Activated CD4-positive, alpha-beta T cell treated with anti-CD3 and anti-CD28 coated beads for 1 hour (primary cell): ENCODE data around the gene GYS1.
A peak's percentile ranks its signal among the peaks of the same experiment; 100 is the strongest.

ENCODE experiments used
- DNase-seq: peaks from one replicate; pipeline ENCODE4 v3.0.0-alpha.2; 2020

GYS1 gene

GRCh38 chr19:48988286-48988685 is 4.8 kb downstream of the GYS1 start:
- DNase-seq = no peak

DNA sequence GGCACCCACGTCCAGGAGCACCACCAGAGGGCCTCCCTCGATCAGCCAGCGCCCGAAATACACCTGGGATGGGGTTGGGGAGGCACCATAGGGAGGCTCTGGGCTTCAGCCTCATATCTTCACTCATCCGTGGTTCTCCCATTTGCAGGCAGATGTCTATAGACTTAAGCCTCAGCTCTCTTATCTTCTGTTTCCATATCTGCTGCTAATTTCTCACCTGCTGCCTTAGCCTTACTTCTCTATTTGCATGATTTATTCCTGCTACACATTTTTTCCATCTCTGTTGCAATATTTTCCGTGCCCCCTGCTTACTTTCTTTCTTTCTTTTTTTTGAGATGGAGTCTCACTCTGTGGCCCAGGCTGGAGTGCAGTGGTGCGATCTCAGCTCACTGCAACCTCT is 5.8 kb downstream of the GYS1 start:
- no peak for DNase-seq

DNA sequence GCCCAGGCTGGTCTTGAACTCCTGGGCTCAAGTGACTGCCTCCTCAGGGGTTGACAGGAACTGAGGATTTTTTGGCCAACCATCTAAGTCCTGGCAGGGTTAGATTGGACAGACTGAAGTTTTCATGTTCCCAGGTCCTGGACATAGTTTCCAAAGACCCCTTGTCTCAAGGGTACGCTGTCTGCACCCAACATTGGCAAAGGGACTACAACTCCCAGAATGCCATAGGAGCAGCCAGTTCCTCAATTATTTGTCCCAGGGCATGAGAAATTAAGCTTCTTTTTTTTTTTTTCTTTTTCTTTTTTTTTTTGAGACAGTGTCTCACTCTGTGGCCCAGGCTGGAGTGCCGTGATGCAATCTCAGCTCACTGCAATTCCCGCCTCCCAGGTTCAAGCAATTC is 6.9 kb downstream of the GYS1 start:
- no peak for DNase-seq

DNA sequence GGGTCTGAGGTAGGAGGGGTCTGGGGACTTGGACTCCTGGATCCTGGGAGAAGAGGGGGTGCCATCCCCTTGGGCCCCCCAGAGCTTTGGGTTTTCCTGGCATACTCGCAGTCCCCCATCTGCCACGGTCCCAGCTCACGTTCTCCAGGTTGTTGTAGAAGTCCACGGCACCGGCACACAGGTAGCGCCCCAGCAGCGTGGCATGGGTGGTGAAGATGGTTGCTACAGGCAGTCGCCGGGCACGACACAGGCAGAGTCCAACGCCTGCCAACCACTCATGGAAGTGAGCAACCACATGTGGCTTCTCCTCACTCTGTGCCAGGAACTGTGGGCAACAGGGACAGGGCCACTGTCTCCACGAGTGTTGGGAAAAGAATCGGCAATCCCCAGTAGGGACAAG is 7.4 kb downstream of the GYS1 start:
- no peak for DNase-seq

DNA sequence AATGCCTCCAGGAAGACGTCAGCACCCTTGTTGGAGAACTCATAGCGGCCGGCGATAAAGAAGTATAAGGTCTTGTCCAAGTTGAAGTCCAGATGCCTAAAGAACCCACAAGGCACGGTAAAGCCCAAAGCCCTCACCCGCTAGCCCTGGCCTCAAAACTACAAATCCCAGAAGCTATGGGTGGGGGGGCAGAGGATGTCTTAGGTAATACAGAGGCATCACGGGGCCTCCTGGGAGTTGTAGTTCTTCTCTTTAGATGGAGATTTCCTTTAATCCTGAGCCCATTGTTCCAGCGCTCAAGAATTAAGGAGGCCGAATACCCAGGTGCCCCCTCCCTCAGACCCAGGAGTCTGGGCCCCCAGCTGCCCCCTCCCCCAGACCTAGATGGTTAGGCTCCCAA is 10.8 kb downstream of the GYS1 start:
- DNase-seq = no peak

GRCh38 chr19:48977061-48977460 is 16.0 kb downstream of the GYS1 start:
- DNase-seq = no peak

GRCh38 chr19:48975947-48976847 is 16.9 kb downstream of the GYS1 start:
- no peak for DNase-seq

- peak; percentile 70 for DNase-seq
Observed at GRCh38 chr19:48970923-48971395, 22.1 kb downstream of the GYS1 start.

DNA sequence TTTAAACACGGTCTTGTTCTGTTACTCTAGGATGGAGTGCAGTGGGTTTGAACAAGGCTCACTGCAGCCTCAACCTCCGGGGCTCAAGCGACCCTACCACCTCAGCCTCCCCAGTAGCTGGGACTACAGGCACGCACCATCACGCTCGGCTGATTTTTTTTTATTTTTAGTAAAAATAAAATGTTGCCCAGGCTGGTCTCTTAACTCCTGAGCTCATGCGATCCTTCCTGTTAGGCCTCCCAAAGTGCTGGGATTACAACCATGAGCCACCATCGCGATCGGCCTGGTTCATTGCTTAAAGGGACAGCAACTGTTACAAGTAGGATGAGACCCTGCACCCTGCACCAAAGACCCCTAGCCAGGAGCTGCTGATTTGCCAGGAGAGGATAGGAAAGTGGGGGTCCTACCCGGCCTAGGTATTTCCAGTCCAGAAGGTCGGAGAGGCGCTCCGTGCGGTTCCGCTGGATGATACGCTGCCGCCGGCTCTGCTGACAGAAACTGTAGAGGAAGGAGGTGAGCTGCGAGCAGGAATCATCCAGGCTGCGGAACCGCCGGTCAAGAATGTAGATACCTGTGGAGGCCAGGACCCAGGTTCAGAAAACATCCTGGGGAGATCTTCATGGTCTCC is 22.9 kb downstream of the GYS1 start:
- DNase-seq = no peak

GRCh38 chr19:48969276-48970138 is 23.6 kb downstream of the GYS1 start:
- DNase-seq = no peak

GRCh38 chr19:48968813-48969218 is 24.3 kb downstream of the GYS1 start:
- no peak for DNase-seq

GRCh38 chr19:48968179-48968661 is 24.9 kb downstream of the GYS1 start:
- no peak for DNase-seq

- DNase-seq = no peak
Observed at GRCh38 chr19:48967346-48968178, 25.5 kb downstream of the GYS1 start.

GRCh38 chr19:48966541-48967345 is 26.4 kb downstream of the GYS1 start:
- no peak for DNase-seq

DNA sequence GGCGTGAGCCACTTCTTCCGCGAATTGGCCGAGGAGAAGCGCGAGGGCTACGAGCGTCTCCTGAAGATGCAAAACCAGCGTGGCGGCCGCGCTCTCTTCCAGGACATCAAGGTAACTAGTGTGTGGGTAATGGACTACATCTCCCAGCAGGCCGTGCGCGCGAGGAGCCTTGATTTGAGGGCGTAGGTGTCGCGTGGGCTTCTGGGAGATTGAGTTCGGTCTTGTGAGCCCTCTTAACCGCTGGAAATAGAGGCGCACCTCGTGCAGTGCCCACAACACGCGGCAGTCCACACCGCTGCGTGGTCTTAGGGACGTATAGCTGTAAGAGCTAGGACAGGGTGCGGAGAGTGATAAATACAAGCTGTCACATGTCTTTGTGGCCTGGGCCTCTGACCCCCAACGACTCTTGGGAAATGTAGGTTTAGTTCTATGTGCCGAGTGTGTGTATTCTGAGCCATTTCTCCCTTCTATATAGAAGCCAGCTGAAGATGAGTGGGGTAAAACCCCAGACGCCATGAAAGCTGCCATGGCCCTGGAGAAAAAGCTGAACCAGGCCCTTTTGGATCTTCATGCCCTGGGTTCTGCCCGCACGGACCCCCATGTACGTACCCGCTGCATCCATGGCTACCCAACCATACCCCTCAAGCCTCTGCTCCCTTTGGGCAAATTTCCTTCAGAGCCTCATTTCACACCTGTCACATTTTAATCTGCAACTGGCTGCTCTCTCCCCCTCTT is 27.1 kb downstream of the GYS1 start:
- DNase-seq = peak; percentile 84

DNA sequence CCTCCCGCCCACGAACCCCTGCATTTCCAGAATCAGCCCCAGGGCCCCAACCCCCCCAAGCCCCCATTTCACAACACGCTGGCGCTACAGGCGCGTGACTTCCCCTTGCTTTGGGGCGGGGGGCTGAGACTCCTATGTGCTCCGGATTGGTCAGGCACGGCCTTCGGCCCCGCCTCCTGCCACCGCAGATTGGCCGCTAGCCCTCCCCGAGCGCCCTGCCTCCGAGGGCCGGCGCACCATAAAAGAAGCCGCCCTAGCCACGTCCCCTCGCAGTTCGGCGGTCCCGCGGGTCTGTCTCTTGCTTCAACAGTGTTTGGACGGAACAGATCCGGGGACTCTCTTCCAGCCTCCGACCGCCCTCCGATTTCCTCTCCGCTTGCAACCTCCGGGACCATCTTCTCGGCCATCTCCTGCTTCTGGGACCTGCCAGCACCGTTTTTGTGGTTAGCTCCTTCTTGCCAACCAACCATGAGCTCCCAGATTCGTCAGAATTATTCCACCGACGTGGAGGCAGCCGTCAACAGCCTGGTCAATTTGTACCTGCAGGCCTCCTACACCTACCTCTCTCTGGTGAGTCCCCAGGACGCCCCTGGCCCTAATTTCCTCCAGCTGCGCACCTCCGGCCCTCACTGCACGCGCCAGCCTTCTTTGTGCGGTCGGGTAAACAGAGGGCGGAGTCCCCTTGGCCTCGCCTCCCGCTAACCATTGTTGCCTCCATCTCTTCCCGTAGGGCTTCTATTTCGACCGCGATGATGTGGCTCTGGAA is 27.9 kb downstream of the GYS1 start, which contains the start of gene FTL:
TSS of gene FTL (plus strand) at position 270 of the 766 bp plus-strand sequence. CDS start at position 469, 199 bp downstream.
- peak; percentile 81 for DNase-seq

- no peak for DNase-seq
Observed at GRCh38 chr19:48964205-48965039, 28.7 kb downstream of the GYS1 start.

DNA sequence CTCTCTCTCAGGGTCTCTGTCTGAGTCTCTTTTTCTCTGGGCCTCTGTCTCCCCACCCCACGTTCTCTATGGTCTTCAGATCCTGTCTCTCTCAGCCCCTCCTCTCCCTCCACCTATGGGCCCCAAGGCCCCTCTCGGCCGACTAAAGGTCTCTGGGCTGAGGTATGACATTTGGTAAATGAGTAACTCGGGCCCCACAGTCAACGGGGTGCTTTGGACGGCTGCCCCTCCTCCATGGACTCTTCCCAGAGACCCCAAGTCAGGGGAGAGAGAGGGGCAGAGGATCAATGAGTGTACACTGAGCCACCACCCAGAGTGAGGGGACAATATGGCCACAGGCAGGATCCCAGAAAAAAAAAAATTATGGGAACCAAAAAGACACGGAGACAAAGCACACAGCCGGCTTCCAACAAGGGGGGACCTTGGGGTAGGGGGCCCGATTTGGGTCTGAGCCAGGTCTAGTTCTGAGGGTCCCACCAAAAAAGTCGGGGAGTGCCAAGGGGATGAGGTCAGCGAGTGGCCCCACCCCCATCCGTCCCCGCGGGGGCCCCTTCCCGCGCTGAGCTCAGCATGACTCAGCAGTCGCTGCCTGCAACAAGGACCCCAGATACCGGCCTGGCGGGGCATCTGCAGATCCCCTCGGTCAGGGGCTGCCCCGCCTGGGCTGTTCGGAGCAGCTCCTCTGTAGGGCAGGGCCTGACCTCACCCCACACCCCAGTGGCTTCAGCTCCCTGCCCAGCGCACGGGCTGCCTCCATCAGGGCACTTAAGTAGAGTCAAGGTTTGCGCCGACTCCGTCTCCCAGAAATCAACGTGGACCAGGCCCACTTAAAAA is 29.5 kb downstream of the GYS1 start:
- DNase-seq = peak; percentile 32
